Keratinocyte (primary cell): Measurements from ENCODE around the gene SCARF2. TPM values are rescaled to one million over a fixed set of nuclear protein-coding genes. Genes with fewer than 3 reads are reported as not detected.

Experiments used
- DNase-seq: peaks from one replicate; pipeline ENCODE4 v3.0.0-alpha.2; 2011; ENCODE audit warnings: low read depth, missing footprints, low spot score
- FAIRE-seq: peaks from 2 replicates; lab custom pipeline; 2011; peaks lifted over from hg19 to GRCh38; lab: Jason Lieb, UNC
- H2AFZ ChIP-seq: 2 replicates; pipeline ENCODE4 v1.6.0; 2012; ENCODE audit warnings: low read length, control low read depth, inconsistent platforms; ENCODE audit not compliant: control insufficient read depth
- H3K27ac ChIP-seq: 2 replicates; pipeline ENCODE4 v1.5.1; 2011; ENCODE audit warnings: low read length; ENCODE audit not compliant: control insufficient read depth, insufficient read depth
- H3K27me3 ChIP-seq: 3 replicates; pipeline ENCODE4 v1.6.0; 2011; ENCODE audit warnings: low read length; ENCODE audit not compliant: control insufficient read depth, insufficient read depth; ENCODE audit errors: extremely low read depth
- H3K36me3 ChIP-seq, 2 experiments: 2 replicates in 1 of 2; 3 replicates in 1 of 2; pipeline ENCODE4 v1.5.1; 2011; ENCODE audit warnings: low read length in 2 of 2, mild to moderate bottlenecking in 1 of 2; ENCODE audit not compliant: control insufficient read depth in 2 of 2, insufficient read depth in 2 of 2; ENCODE audit errors: extremely low read depth in 1 of 2
- H3K4me1 ChIP-seq: 3 replicates; pipeline ENCODE4 v1.5.1; 2011; ENCODE audit warnings: low read length; ENCODE audit not compliant: control insufficient read depth, insufficient read depth; ENCODE audit errors: extremely low read depth
- H3K4me2 ChIP-seq: 3 replicates; pipeline ENCODE4 v1.6.0; 2011; ENCODE audit warnings: low read depth, low read length; ENCODE audit not compliant: control insufficient read depth, insufficient read depth; ENCODE audit errors: extremely low read depth
- H3K4me3 ChIP-seq, 3 experiments: fragments of 200-600 bp in 1 of 3; sonication (generic) in 1 of 3; 2 replicates in 2 of 3; 3 replicates in 1 of 3; pipeline ENCODE4 v1.5.1; 2011 to 2016; ENCODE audit warnings: low read length in 3 of 3, mild to moderate bottlenecking in 3 of 3, control low read depth in 2 of 3, inconsistent platforms in 1 of 3, low read depth in 1 of 3, mixed read lengths in 1 of 3, mixed run types in 1 of 3, moderate library complexity in 1 of 3; ENCODE audit not compliant: control insufficient read depth in 2 of 3, insufficient read depth in 2 of 3; ENCODE audit errors: extremely low read depth in 1 of 3
- H3K79me2 ChIP-seq: 2 replicates; pipeline ENCODE4 v1.6.0; 2012; ENCODE audit warnings: low read length; ENCODE audit not compliant: control insufficient read depth, insufficient read depth
- H3K9ac ChIP-seq: 3 replicates; pipeline ENCODE4 v1.6.0; 2011; ENCODE audit warnings: low read length; ENCODE audit not compliant: control insufficient read depth, insufficient read depth; ENCODE audit errors: extremely low read depth
- H3K9me1 ChIP-seq: 3 replicates; pipeline ENCODE4 v1.6.0; 2011; ENCODE audit warnings: low read length; ENCODE audit not compliant: control insufficient read depth, insufficient read depth; ENCODE audit errors: extremely low read depth
- H3K9me3 ChIP-seq: 2 replicates; pipeline ENCODE4 v1.5.1; 2012; ENCODE audit warnings: low read depth, low read length; ENCODE audit not compliant: control insufficient read depth
- H4K20me1 ChIP-seq: 3 replicates; pipeline ENCODE4 v1.6.0; 2011; ENCODE audit warnings: low read length; ENCODE audit not compliant: control insufficient read depth, insufficient read depth; ENCODE audit errors: extremely low read depth
- EZH2 ChIP-seq: IDR thresholded peaks from one replicate; pipeline ENCODE4 v1.6.1; 2012; ENCODE audit warnings: inconsistent platforms, mild to moderate bottlenecking, low read length, moderate library complexity
- dilution Hi-C: fragments of 300-500 bp; cut with MboI; formaldehyde crosslinking; loops from one replicate; pipeline ENCODE4 v1.7.0; 2020; ENCODE audit warnings: low sequenced_read_pairs; ENCODE audit not compliant: extremely low pct_ligation_motif_present
- polyA plus RNA-seq, 5 experiments: library from polyadenylated mRNA; depleted of rRNA in 3 of 5; stranded (reverse) in 3 of 5; stranded (forward) in 1 of 5; unstranded in 1 of 5; fragments of >200 nt; gene quantifications; 1 replicate in 1 of 5; 2 replicates in 3 of 5; 3 replicates in 1 of 5; pipeline versions ENCODE4 v1.2.1 to v1.2.3, GENCODE V29; 2011 to 2012; ENCODE audit warnings: missing spikeins in 2 of 5, low read depth in 1 of 5, low replicate concordance in 1 of 5
- TF ChIP-seq, protein P1 (sequence below), 3 experiments: IDR thresholded peaks in 1 of 3; conservative IDR thresholded peaks in 1 of 3; optimal IDR thresholded peaks in 1 of 3; 2 replicates in 2 of 3; 3 replicates in 1 of 3; pipeline versions ENCODE3 to v1.5.1; 2011; ENCODE audit warnings: low read length in 3 of 3, mild to moderate bottlenecking in 3 of 3, moderate library complexity in 2 of 3, control low read depth in 1 of 3, inconsistent platforms in 1 of 3; ENCODE audit not compliant: insufficient read depth in 2 of 3; ENCODE audit errors: extremely low read depth in 1 of 3

Gene SCARF2
- polyA plus RNA-seq, 1 donor (not counting 4 experiments of a cell fraction or from before 2014, with no cell fraction given), result 0.05 TPM

DNA sequence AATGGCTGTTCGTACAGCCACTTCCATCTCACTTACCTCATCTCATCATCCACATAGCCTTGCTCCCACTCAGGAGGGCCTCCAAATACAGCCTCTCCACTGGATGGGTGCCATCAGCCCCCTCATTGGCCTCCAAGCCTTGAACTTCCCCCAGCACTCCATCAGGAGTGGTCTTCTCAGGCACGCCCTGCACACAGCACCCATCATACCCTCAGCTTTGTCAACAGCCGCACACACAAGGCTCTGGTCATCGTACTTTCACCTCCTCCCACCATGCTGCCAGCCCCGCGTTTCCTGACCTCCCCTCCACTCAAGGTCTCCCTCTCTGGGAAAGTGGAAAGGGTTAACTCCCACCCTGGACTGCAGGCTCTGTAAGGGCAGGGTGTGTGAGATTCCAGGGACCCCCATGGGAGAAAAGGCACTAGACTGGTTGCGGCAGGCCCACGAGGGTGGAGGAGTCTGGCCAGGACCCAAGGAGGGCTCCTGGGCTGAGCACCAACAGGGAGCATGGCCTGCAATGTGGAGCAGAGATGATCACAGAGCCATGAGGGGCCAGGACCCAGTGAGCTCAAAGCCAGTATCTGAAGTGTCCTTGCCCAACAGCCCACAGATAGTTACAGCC lies 21.0 kb upstream of the SCARF2 start:
- no peaks in the 10 kb centered on the region for H3K9me1 ChIP-seq
- no peaks in the 10 kb centered on the region for H3K4me1 ChIP-seq
- H3K9me3 ChIP-seq, result no peaks in the 10 kb centered on the region
- no peaks in the 10 kb centered on the region for H3K36me3 ChIP-seq
- H3K4me3 ChIP-seq, result no peak overlapping the region
- H3K27me3 ChIP-seq, result no peaks in the 10 kb centered on the region
- no peak overlapping the region for H3K27ac ChIP-seq
- FAIRE-seq (no peak), DNase-seq (no peak)
- no peak overlapping the region for H3K9ac ChIP-seq
- no peaks in the 10 kb centered on the region for H3K79me2 ChIP-seq
- H2AFZ ChIP-seq, result no peak overlapping the region
- TF ChIP-seq, protein P1, sequence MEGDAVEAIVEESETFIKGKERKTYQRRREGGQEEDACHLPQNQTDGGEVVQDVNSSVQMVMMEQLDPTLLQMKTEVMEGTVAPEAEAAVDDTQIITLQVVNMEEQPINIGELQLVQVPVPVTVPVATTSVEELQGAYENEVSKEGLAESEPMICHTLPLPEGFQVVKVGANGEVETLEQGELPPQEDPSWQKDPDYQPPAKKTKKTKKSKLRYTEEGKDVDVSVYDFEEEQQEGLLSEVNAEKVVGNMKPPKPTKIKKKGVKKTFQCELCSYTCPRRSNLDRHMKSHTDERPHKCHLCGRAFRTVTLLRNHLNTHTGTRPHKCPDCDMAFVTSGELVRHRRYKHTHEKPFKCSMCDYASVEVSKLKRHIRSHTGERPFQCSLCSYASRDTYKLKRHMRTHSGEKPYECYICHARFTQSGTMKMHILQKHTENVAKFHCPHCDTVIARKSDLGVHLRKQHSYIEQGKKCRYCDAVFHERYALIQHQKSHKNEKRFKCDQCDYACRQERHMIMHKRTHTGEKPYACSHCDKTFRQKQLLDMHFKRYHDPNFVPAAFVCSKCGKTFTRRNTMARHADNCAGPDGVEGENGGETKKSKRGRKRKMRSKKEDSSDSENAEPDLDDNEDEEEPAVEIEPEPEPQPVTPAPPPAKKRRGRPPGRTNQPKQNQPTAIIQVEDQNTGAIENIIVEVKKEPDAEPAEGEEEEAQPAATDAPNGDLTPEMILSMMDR (optimal IDR thresholded peaks at IDR 0.05 in 1 of 3, IDR thresholded peaks at IDR 0.05 in 1 of 3, conservative IDR thresholded peaks at IDR 0.05 in 1 of 3; ENCODE audit: extremely low read depth in 1 of 3, insufficient read depth in 2 of 3, low read length in 3 of 3), result no peak
- no peak for TF ChIP-seq EZH2
- dilution Hi-C loops, result no loop called here
- H3K4me2 ChIP-seq, result no peak overlapping the region
- peaks cover 3% of the 10 kb centered on the region for H4K20me1 ChIP-seq

GRCh38 chr22:20457506-20458240 lies 20.0 kb upstream of the SCARF2 start:
- FAIRE-seq (no peak), DNase-seq (no peak)
- no peaks in the 10 kb centered on the region for H3K36me3 ChIP-seq
- no peak overlapping the region for H2AFZ ChIP-seq
- H3K27ac ChIP-seq, result no peak overlapping the region
- H3K79me2 ChIP-seq, result no peaks in the 10 kb centered on the region
- TF ChIP-seq EZH2, result no peak
- TF ChIP-seq, protein P1 (optimal IDR thresholded peaks at IDR 0.05 in 1 of 3, IDR thresholded peaks at IDR 0.05 in 1 of 3, conservative IDR thresholded peaks at IDR 0.05 in 1 of 3; ENCODE audit: extremely low read depth in 1 of 3, insufficient read depth in 2 of 3, low read length in 3 of 3), result no peak
- dilution Hi-C loops, result no loop called here
- no peaks in the 10 kb centered on the region for H3K27me3 ChIP-seq
- H3K4me2 ChIP-seq, result no peak overlapping the region
- H4K20me1 ChIP-seq, result peaks cover 3% of the 10 kb centered on the region
- no peak overlapping the region for H3K9ac ChIP-seq
- no peak overlapping the region for H3K4me3 ChIP-seq
- H3K9me3 ChIP-seq, result no peaks in the 10 kb centered on the region
- H3K4me1 ChIP-seq, result no peaks in the 10 kb centered on the region
- H3K9me1 ChIP-seq, result no peaks in the 10 kb centered on the region
